OCI-LY1 (cell line): ENCODE measurements around the gene PRSS50.

ENCODE experiments used
- H2AFZ ChIP-seq: fragments of 200-600 bp; sonication (generic), shearing (Covaris generic); 2 replicates; pipeline ENCODE4 v1.6.0; 2014; ENCODE audit warnings: antibody characterized with exemption, mild to moderate bottlenecking, low read length
- H3F3A ChIP-seq: fragments of 200-600 bp; sonication (generic), shearing (Covaris generic); 2 replicates; pipeline ENCODE4 v1.6.0; 2014; ENCODE audit warnings: mild to moderate bottlenecking, antibody characterized with exemption, low read length, moderate library complexity; ENCODE audit not compliant: insufficient read depth
- H3K27ac ChIP-seq: fragments of 200-600 bp; sonication (generic); 2 replicates; pipeline ENCODE4 v1.5.1; 2014; ENCODE audit warnings: low read length, mixed run types, mild to moderate bottlenecking, low read depth; ENCODE audit not compliant: poor library complexity, severe bottlenecking
- H3K27me3 ChIP-seq: fragments of 200-600 bp; sonication (generic); 2 replicates; pipeline ENCODE4 v1.6.0; 2014; ENCODE audit warnings: antibody characterized with exemption, mild to moderate bottlenecking, low read length, moderate library complexity; ENCODE audit not compliant: insufficient read depth
- H3K36me3 ChIP-seq: fragments of 200-600 bp; sonication (generic); 2 replicates; pipeline ENCODE4 v1.6.1; 2014; ENCODE audit warnings: mild to moderate bottlenecking, antibody characterized with exemption, low read length, moderate library complexity, mixed read lengths; ENCODE audit not compliant: insufficient read depth
- H3K4me1 ChIP-seq: fragments of 200-600 bp; sonication (generic); 2 replicates; pipeline ENCODE4 v1.5.1; 2014; ENCODE audit warnings: mild to moderate bottlenecking, low read length, moderate library complexity; ENCODE audit not compliant: insufficient read depth, severe bottlenecking
- H3K4me2 ChIP-seq: fragments of 200-600 bp; sonication (generic), shearing (Covaris generic); 2 replicates; pipeline ENCODE4 v1.6.1; 2014; ENCODE audit warnings: low read length
- H3K4me3 ChIP-seq: fragments of 200-600 bp; sonication (generic); 2 replicates; pipeline ENCODE4 v1.5.1; 2014; ENCODE audit warnings: low read length, low read depth, mild to moderate bottlenecking, mixed read lengths; ENCODE audit not compliant: poor library complexity, severe bottlenecking
- H3K79me2 ChIP-seq: fragments of 200-600 bp; shearing (Covaris generic); 2 replicates; pipeline ENCODE4 v1.6.1; 2016; ENCODE audit warnings: mixed run types, low read length, mixed read lengths; ENCODE audit not compliant: insufficient read depth
- H3K9ac ChIP-seq: fragments of 200-600 bp; sonication (generic), shearing (Covaris generic); 2 replicates; pipeline ENCODE4 v1.6.1; 2014; ENCODE audit warnings: mild to moderate bottlenecking, low read length, mixed read lengths
- H3K9me2 ChIP-seq: fragments of 200-600 bp; sonication (generic), shearing (Covaris generic); 2 replicates; pipeline ENCODE4 v1.6.1; 2014; ENCODE audit warnings: low read depth, mild to moderate bottlenecking, low read length, mixed read lengths
- H3K9me3 ChIP-seq: fragments of 200-600 bp; shearing (Covaris generic); 2 replicates; pipeline ENCODE4 v1.6.1; 2014; ENCODE audit warnings: low read length, mixed read lengths
- H4K20me1 ChIP-seq: fragments of 200-600 bp; sonication (generic), shearing (Covaris generic); 2 replicates; pipeline ENCODE4 v1.6.0; 2016; ENCODE audit warnings: mild to moderate bottlenecking, low read length; ENCODE audit not compliant: insufficient read depth
- CTCF ChIP-seq: fragments of 200-600 bp; sonication (generic), shearing (Covaris generic); IDR thresholded peaks from 2 replicates; pipeline ENCODE4 v1.5.1; 2017; ENCODE audit warnings: mild to moderate bottlenecking, antibody characterized with exemption, low read length, moderate library complexity, mixed read lengths
- EZH2 ChIP-seq: fragments of 200-600 bp; sonication (generic), shearing (Covaris generic); IDR thresholded peaks from 2 replicates; pipeline ENCODE4 v1.8.0; 2017; ENCODE audit warnings: borderline replicate concordance, mixed run types, mild to moderate bottlenecking, antibody characterized with exemption, low read length, moderate library complexity, mixed read lengths

The PRSS50 gene

GRCh38 chr3:46684891-46685290, 32.8 kb downstream of the PRSS50 start:
- Histone ChIP-seq H3K79me2 (no peaks in the 10 kb centered on the region), H3K27me3 (no peaks in the 10 kb centered on the region; the same call in 1 of the 2 replicates), H3K4me3 (no peak overlapping the region), H3K9me3 (no peaks in the 10 kb centered on the region), H3K36me3 (no peaks in the 10 kb centered on the region), H4K20me1 (no peaks in the 10 kb centered on the region), H3K9ac (no peak overlapping the region), H3K9me2 (no peaks in the 10 kb centered on the region), H3F3A (no peaks in the 10 kb centered on the region), H3K27ac (no peak overlapping the region), H3K4me2 (no peak overlapping the region), H3K4me1 (no peaks in the 10 kb centered on the region), H2AFZ (no peak overlapping the region)
- TF ChIP-seq EZH2 (no peak), CTCF (no peak)

GRCh38 chr3:46682974-46683373, 34.7 kb downstream of the PRSS50 start:
- no peaks in the 10 kb centered on the region for H4K20me1 ChIP-seq
- no peaks in the 10 kb centered on the region for H3F3A ChIP-seq
- no peaks in the 10 kb centered on the region for H3K9me2 ChIP-seq
- H3K79me2 ChIP-seq, result no peaks in the 10 kb centered on the region
- H3K9ac ChIP-seq, result no peak overlapping the region
- no peaks in the 10 kb centered on the region; the same call in 1 of the 2 replicates for H3K27me3 ChIP-seq
- no peak overlapping the region for H3K27ac ChIP-seq
- no peaks in the 10 kb centered on the region for H3K36me3 ChIP-seq
- no peak for TF ChIP-seq CTCF
- TF ChIP-seq EZH2, result no peak
- H3K9me3 ChIP-seq, result no peaks in the 10 kb centered on the region
- no peak overlapping the region for H3K4me3 ChIP-seq
- no peak overlapping the region for H3K4me2 ChIP-seq
- no peak overlapping the region for H2AFZ ChIP-seq
- no peaks in the 10 kb centered on the region for H3K4me1 ChIP-seq

- H3K27me3 ChIP-seq, result no peaks in the 10 kb centered on the region; the same call in 1 of the 2 replicates
- H2AFZ ChIP-seq, result no peak overlapping the region
- no peak overlapping the region for H3K4me2 ChIP-seq
- no peaks in the 10 kb centered on the region for H3K4me1 ChIP-seq
- H3K9ac ChIP-seq, result no peak overlapping the region
- no peak overlapping the region for H3K4me3 ChIP-seq
- H3K9me3 ChIP-seq, result no peaks in the 10 kb centered on the region
- TF ChIP-seq EZH2 (no peak), CTCF (no peak)
- no peaks in the 10 kb centered on the region for H4K20me1 ChIP-seq
- no peaks in the 10 kb centered on the region for H3K79me2 ChIP-seq
- no peaks in the 10 kb centered on the region for H3K36me3 ChIP-seq
- H3K27ac ChIP-seq, result no peak overlapping the region
- no peaks in the 10 kb centered on the region for H3K9me2 ChIP-seq
- no peaks in the 10 kb centered on the region for H3F3A ChIP-seq
Observed at GRCh38 chr3:46681856-46682540, 35.7 kb downstream of the PRSS50 start.
